ENCODE data around the gene BRK1.
"Not testable (repeated sequence)": the region's sequence is repeated elsewhere in the genome, so short reads cannot be mapped to it uniquely, and the experiment has no call there.

DNA sequence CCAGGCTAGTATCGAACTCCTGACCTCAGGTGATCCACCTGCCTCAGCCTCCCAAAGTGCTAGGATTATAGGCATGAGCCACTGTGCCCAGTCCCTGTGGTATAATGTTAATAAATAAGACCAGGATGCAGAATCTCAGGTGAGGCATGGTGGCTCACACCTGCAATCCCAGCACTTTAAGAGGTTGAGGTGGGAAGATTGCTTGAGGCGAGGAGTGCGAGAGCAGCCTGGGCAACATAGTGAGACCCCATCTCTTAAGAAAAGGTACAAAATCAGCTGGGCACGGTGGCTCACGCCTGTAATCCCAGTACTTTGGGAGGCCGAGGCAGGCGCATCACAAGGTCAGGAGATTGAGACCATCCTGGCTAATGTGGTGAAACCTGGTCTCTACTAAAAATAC lies 59.9 kb downstream of the BRK1 start:
- TF ChIP-seq, protein P1, sequence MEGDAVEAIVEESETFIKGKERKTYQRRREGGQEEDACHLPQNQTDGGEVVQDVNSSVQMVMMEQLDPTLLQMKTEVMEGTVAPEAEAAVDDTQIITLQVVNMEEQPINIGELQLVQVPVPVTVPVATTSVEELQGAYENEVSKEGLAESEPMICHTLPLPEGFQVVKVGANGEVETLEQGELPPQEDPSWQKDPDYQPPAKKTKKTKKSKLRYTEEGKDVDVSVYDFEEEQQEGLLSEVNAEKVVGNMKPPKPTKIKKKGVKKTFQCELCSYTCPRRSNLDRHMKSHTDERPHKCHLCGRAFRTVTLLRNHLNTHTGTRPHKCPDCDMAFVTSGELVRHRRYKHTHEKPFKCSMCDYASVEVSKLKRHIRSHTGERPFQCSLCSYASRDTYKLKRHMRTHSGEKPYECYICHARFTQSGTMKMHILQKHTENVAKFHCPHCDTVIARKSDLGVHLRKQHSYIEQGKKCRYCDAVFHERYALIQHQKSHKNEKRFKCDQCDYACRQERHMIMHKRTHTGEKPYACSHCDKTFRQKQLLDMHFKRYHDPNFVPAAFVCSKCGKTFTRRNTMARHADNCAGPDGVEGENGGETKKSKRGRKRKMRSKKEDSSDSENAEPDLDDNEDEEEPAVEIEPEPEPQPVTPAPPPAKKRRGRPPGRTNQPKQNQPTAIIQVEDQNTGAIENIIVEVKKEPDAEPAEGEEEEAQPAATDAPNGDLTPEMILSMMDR (conservative IDR thresholded peaks at IDR 0.05 in 1 of 2, IDR thresholded peaks at IDR 0.05 in 1 of 2; ENCODE audit: low read depth in 1 of 2, low read length in 2 of 2): not testable (repeated sequence)
- TF ChIP-seq EZH2 (IDR thresholded peaks at IDR 0.05; ENCODE audit: low read length, missing control alignments): not testable (repeated sequence)
